Upper lobe of left lung (tissue), 6 donors: Measurements from ENCODE around the gene STK11IP. TPM values are rescaled to one million over a fixed set of nuclear protein-coding genes. Genes with fewer than 3 reads are reported as not detected.

Source experiments
- ATAC-seq, 2 donors: fragments of 200-7000 bp; cut with Tn5 transposase; one replicate each; pipeline ENCODE4 v1.9.1; 2022; ENCODE audit warnings: mild to moderate bottlenecking in 2 of 2, moderate library complexity in 2 of 2; ENCODE audit not compliant: low FRiP score in 2 of 2
- DNase-seq, 2 donors: peaks; one replicate each; pipeline ENCODE4 v3.0.0-alpha.2; 2019 to 2020
- H3K27ac ChIP-seq, 4 donors: fragments of 200-600 bp; sonication (generic); one replicate each; pipeline ENCODE4 v1.5.1; 2016 to 2019
- H3K27me3 ChIP-seq, 4 donors: fragments of 200-600 bp; sonication (generic); one replicate each; pipeline ENCODE4 v1.5.1; 2017 to 2019
- H3K36me3 ChIP-seq, 4 donors: fragments of 200-600 bp; sonication (generic); one replicate each; pipeline ENCODE4 v1.5.1; 2016 to 2019
- H3K4me1 ChIP-seq, 4 donors: fragments of 200-600 bp; sonication (generic); one replicate each; pipeline ENCODE4 v1.5.1; 2018 to 2019
- H3K4me3 ChIP-seq, 4 donors: fragments of 200-600 bp; sonication (generic); one replicate each; pipeline ENCODE4 v1.5.1; 2017 to 2019; ENCODE audit warnings: mild to moderate bottlenecking in 2 of 4, moderate library complexity in 1 of 4
- H3K9me3 ChIP-seq, 4 donors: fragments of 200-600 bp; sonication (generic); one replicate each; pipeline ENCODE4 v1.5.1; 2018 to 2019
- CTCF ChIP-seq, 6 experiments: fragments of 450-650 bp in 4 of 6; fragments of 200-600 bp in 2 of 6; sonication (generic) in 2 of 6; IDR thresholded peaks; one replicate each; pipeline ENCODE4 v1.5.1; 2016 to 2019; ENCODE audit warnings: antibody characterized with exemption in 6 of 6
- EP300 ChIP-seq, 4 donors: sonication (generic); formaldehyde crosslinking; IDR thresholded peaks; one replicate each; pipeline ENCODE4 v1.5.1; 2017; ENCODE audit warnings: antibody characterized with exemption in 4 of 4, control low read depth in 2 of 4
- POLR2A ChIP-seq, 4 donors: fragments of 450-650 bp; IDR thresholded peaks; one replicate each; pipeline ENCODE4 v1.5.1; 2016 to 2017; ENCODE audit warnings: antibody characterized with exemption in 4 of 4, mild to moderate bottlenecking in 2 of 4
- POLR2AphosphoS5 ChIP-seq, 2 donors: sonication (generic); formaldehyde crosslinking; IDR thresholded peaks; one replicate each; pipeline ENCODE4 v1.5.1; 2017; ENCODE audit warnings: antibody characterized with exemption in 2 of 2
- whole genome bisulfite sequencing, 2 donors: methylation state at CpG; one replicate each; pipeline ENCODE4 v1.1.5; 2017 to 2018; 5-methylcytosine and 5-hydroxymethylcytosine counted together
- total RNA-seq, 6 donors: library from RNA; depleted of rRNA in 4 of 6; stranded (reverse); fragments of >200 nt in 4 of 6; gene quantifications; one replicate each; pipeline versions ENCODE4 v1.1.0 to v1.2.1, GENCODE V29; 2016 to 2021
- donor health status: DM: no; HTN: no; CAD: no; lungs with moderate emphysema.
- donor health status: DM: no; HTN: yes; CAD: no; lungs with severe emphysema.

The STK11IP gene
- total RNA-seq, 6 donors from 2014 or later: 16.0 to 77.5 (median 35.6) TPM

- DNase-seq (peak in 1 of 2 donors; percentile 87), ATAC-seq (peak in 1 of 2 donors; percentile 51)
- TF ChIP-seq CTCF (IDR thresholded peaks at IDR 0.05) (peak in 1 of 6 experiments; percentile 7), POLR2A (IDR thresholded peaks at IDR 0.05) (no peak), POLR2AphosphoS5 (IDR thresholded peaks at IDR 0.05) (no peak), EP300 (IDR thresholded peaks at IDR 0.05) (no peak)
- H3K4me3 ChIP-seq: peak within 1 kb of the TSS in 3 of 4 donors; percentile 41 to 60 (median 58)
- H3K9me3 ChIP-seq: no peaks in the 10 kb centered on the region
- H3K4me1 ChIP-seq: peaks cover 6 to 14% (median 9%) of the 10 kb centered on the region in 4 donors
- no peak within 1 kb of the TSS for H3K27ac ChIP-seq
- H3K36me3 ChIP-seq: no peaks in the 10 kb centered on the region
- H3K27me3 ChIP-seq: peaks cover 0 to 14% (median 7%) of the 10 kb centered on the region in 4 donors
- whole genome bisulfite sequencing, 2 donors: 18 to 20% methylated on average over 15 to 22 of the region's 103 CpGs
Observed at GRCh38 chr2:219627103-219628100, 29.7 kb downstream of the STK11IP start, which contains the start of gene SLC4A3. Gene SLC4A3 (plus strand): TSS chr2:219627630. CDS start chr2:219627993, 363 bp downstream.

GRCh38 chr2:219628235-219628985 lies 30.8 kb downstream of the STK11IP start:
- peak in 1 of 2 donors; percentile 80 for DNase-seq
- no peak for TF ChIP-seq POLR2A (IDR thresholded peaks at IDR 0.05)
- TF ChIP-seq EP300 (IDR thresholded peaks at IDR 0.05): no peak
- TF ChIP-seq CTCF (IDR thresholded peaks at IDR 0.05): no peak
- TF ChIP-seq POLR2AphosphoS5 (IDR thresholded peaks at IDR 0.05): no peak
- Histone ChIP-seq H3K4me3 (peak overlapping the region in 2 of 4 donors; percentile 58 to 60), H3K27ac (no peak overlapping the region), H3K4me1 (peaks cover 6 to 14% (median 9%) of the 10 kb centered on the region in 4 donors), H3K27me3 (peaks cover 0 to 14% (median 7%) of the 10 kb centered on the region in 4 donors), H3K9me3 (no peaks in the 10 kb centered on the region), H3K36me3 (no peaks in the 10 kb centered on the region)
- ATAC-seq: no peak
- whole genome bisulfite sequencing, 2 donors: 79 to 88% methylated on average over 15 to 26 of the region's 26 CpGs

GRCh38 chr2:219628986-219629901 lies 31.6 kb downstream of the STK11IP start:
- H3K27me3 ChIP-seq: peaks cover 0 to 14% (median 7%) of the 10 kb centered on the region in 4 donors
- ATAC-seq (no peak), DNase-seq (peak in 1 of 2 donors; percentile 69)
- 59 to 63% methylated on average over 12 to 14 of the region's 16 CpGs for WGBS, 2 donors
- no peak overlapping the region for H3K4me3 ChIP-seq
- H3K4me1 ChIP-seq: peaks cover 6 to 14% (median 9%) of the 10 kb centered on the region in 4 donors
- H3K9me3 ChIP-seq: no peaks in the 10 kb centered on the region
- TF ChIP-seq POLR2AphosphoS5 (IDR thresholded peaks at IDR 0.05): no peak
- TF ChIP-seq EP300 (IDR thresholded peaks at IDR 0.05): no peak
- H3K27ac ChIP-seq: no peak overlapping the region
- H3K36me3 ChIP-seq: no peaks in the 10 kb centered on the region

GRCh38 chr2:219629976-219630695 lies 32.5 kb downstream of the STK11IP start:
- Histone ChIP-seq H3K4me3 (no peak overlapping the region), H3K36me3 (no peaks in the 10 kb centered on the region), H3K9me3 (no peaks in the 10 kb centered on the region), H3K4me1 (peaks cover 6 to 14% (median 9%) of the 10 kb centered on the region in 4 donors), H3K27me3 (peaks cover 0 to 14% (median 7%) of the 10 kb centered on the region in 4 donors), H3K27ac (no peak overlapping the region)
- DNase-seq: peak in 1 of 2 donors; percentile 79
- no peak for TF ChIP-seq CTCF (IDR thresholded peaks at IDR 0.05)
- no peak for TF ChIP-seq POLR2AphosphoS5 (IDR thresholded peaks at IDR 0.05)
- no peak for TF ChIP-seq POLR2A (IDR thresholded peaks at IDR 0.05)
- TF ChIP-seq EP300 (IDR thresholded peaks at IDR 0.05): no peak
- WGBS, 2 donors: 75 to 84% methylated on average over 9 to 12 of the region's 20 CpGs
- no peak for ATAC-seq
